HepG2 (cell line): ENCODE data around the gene DGKG. TPM values are rescaled to one million over a fixed set of nuclear protein-coding genes. Genes with fewer than 3 reads are reported as not detected.

Source experiments
- CENPT ChIP-seq: sonication (generic); formaldehyde crosslinking; IDR thresholded peaks from 2 replicates; pipeline ENCODE4 v1.8.0; 2022; ENCODE audit warnings: low read depth, mild to moderate bottlenecking, moderate library complexity, missing genetic modification reagents
- HNF4A ChIP-seq: sonication (generic); formaldehyde crosslinking; IDR thresholded peaks from 2 replicates; pipeline ENCODE4 v1.4.0; 2020; ENCODE audit warnings: missing genetic modification reagents
- HOXA9 ChIP-seq: sonication (generic); formaldehyde crosslinking; IDR thresholded peaks from 2 replicates; pipeline ENCODE4 v1.8.1; 2022; ENCODE audit warnings: missing genetic modification reagents, mild to moderate bottlenecking, moderate library complexity, borderline replicate concordance
- IRX3 ChIP-seq: sonication (generic); formaldehyde crosslinking; IDR thresholded peaks from 2 replicates; pipeline ENCODE4 v1.8.1; 2023; ENCODE audit warnings: mild to moderate bottlenecking, low read depth, missing genetic modification reagents, borderline replicate concordance
- MTF1 ChIP-seq: sonication (generic); formaldehyde crosslinking; IDR thresholded peaks from 2 replicates; pipeline ENCODE4 v1.5.0; 2020; ENCODE audit warnings: missing genetic modification reagents
- MZF1 ChIP-seq: sonication (generic); formaldehyde crosslinking; IDR thresholded peaks from 2 replicates; pipeline ENCODE4 v1.8.1; 2023; ENCODE audit warnings: mild to moderate bottlenecking, missing genetic modification reagents, borderline replicate concordance
- RXRB ChIP-seq: IDR thresholded peaks from 2 replicates; pipeline ENCODE4 v1.6.1; 2016; ENCODE audit warnings: borderline replicate concordance, missing genetic modification reagents, missing compliant biosample characterization
- SETDB1 ChIP-seq: sonication (generic); formaldehyde crosslinking; IDR thresholded peaks from 2 replicates; pipeline ENCODE4 v1.5.1; 2020; ENCODE audit warnings: missing genetic modification reagents, mild to moderate bottlenecking, borderline replicate concordance
- SOX6 ChIP-seq, 2 experiments: fragments of 450-650 bp in 1 of 2; sonication (generic) in 1 of 2; formaldehyde crosslinking in 1 of 2; IDR thresholded peaks; 2 replicates each; pipeline versions ENCODE4 v1.4.0 to v1.6.1; 2017 to 2020; ENCODE audit warnings: antibody characterized with exemption in 1 of 2, mild to moderate bottlenecking in 1 of 2, missing genetic modification reagents in 1 of 2
- TFDP1 ChIP-seq: IDR thresholded peaks from 2 replicates; pipeline ENCODE4 v1.6.1; 2016; ENCODE audit warnings: missing compliant biosample characterization, missing genetic modification reagents, borderline replicate concordance
- ZFP91 ChIP-seq: sonication (generic); formaldehyde crosslinking; IDR thresholded peaks from 2 replicates; pipeline ENCODE4 v1.9.0; 2022; ENCODE audit warnings: missing genetic modification reagents, mild to moderate bottlenecking, borderline replicate concordance
- ZNF232 ChIP-seq: sonication (generic); formaldehyde crosslinking; IDR thresholded peaks from 2 replicates; pipeline ENCODE4 v1.4.0; 2020; ENCODE audit warnings: missing genetic modification reagents, borderline replicate concordance
- ZNF263 ChIP-seq: sonication (generic); formaldehyde crosslinking; IDR thresholded peaks from 2 replicates; pipeline ENCODE4 v1.4.0; 2020; ENCODE audit warnings: missing genetic modification reagents
- ZNF281 ChIP-seq: sonication (generic); formaldehyde crosslinking; IDR thresholded peaks from 2 replicates; pipeline ENCODE4 v1.4.0; 2020; ENCODE audit warnings: missing genetic modification reagents, borderline replicate concordance
- ZNF672 ChIP-seq: sonication (generic); formaldehyde crosslinking; IDR thresholded peaks from 2 replicates; pipeline ENCODE4 v1.8.1; 2022; ENCODE audit warnings: missing genetic modification reagents
- ZNF766 ChIP-seq: sonication (generic); formaldehyde crosslinking; IDR thresholded peaks from 2 replicates; pipeline ENCODE4 v1.5.0; 2020; ENCODE audit warnings: missing genetic modification reagents, borderline replicate concordance
- ZSCAN25 ChIP-seq: sonication (generic); formaldehyde crosslinking; IDR thresholded peaks from 2 replicates; pipeline ENCODE4 v1.8.0; 2022; ENCODE audit warnings: mild to moderate bottlenecking, missing genetic modification reagents
- polyA plus RNA-seq, 8 experiments: library from polyadenylated mRNA; depleted of rRNA in 3 of 8; stranded (reverse) in 7 of 8; unstranded in 1 of 8; fragments of >200 nt; fragmentation: Illumina TruSeq in 4 of 8; extraction: Trizol in 4 of 8; gene quantifications; 2 replicates each; pipeline versions ENCODE4 v1.2.1 to v1.2.3, GENCODE V29; 2011 to 2016; ENCODE audit warnings: low read depth in 4 of 8, missing spikeins in 1 of 8, mixed read lengths in 1 of 8; ENCODE audit not compliant: insufficient read depth in 1 of 8
- total RNA-seq, 5 experiments: library from RNA; depleted of rRNA; stranded (reverse); fragments of >200 nt; fragmentation: Illumina TruSeq; extraction: Trizol; gene quantifications; 2 replicates each; pipeline ENCODE4 v1.2.3, GENCODE V29; 2016; ENCODE audit warnings: low read depth in 1 of 5
- TF ChIP-seq, protein P1 (sequence below): sonication (generic); formaldehyde crosslinking; IDR thresholded peaks from 2 replicates; pipeline ENCODE4 v1.5.0; 2020; ENCODE audit warnings: mild to moderate bottlenecking, missing genetic modification reagents

Gene DGKG
- total and polyA plus RNA-seq, 2 of the 13 experiments (the other 11 are each of a cell fraction or from before 2014, with no cell fraction given) = 3.8 to 6.2 TPM

DNA sequence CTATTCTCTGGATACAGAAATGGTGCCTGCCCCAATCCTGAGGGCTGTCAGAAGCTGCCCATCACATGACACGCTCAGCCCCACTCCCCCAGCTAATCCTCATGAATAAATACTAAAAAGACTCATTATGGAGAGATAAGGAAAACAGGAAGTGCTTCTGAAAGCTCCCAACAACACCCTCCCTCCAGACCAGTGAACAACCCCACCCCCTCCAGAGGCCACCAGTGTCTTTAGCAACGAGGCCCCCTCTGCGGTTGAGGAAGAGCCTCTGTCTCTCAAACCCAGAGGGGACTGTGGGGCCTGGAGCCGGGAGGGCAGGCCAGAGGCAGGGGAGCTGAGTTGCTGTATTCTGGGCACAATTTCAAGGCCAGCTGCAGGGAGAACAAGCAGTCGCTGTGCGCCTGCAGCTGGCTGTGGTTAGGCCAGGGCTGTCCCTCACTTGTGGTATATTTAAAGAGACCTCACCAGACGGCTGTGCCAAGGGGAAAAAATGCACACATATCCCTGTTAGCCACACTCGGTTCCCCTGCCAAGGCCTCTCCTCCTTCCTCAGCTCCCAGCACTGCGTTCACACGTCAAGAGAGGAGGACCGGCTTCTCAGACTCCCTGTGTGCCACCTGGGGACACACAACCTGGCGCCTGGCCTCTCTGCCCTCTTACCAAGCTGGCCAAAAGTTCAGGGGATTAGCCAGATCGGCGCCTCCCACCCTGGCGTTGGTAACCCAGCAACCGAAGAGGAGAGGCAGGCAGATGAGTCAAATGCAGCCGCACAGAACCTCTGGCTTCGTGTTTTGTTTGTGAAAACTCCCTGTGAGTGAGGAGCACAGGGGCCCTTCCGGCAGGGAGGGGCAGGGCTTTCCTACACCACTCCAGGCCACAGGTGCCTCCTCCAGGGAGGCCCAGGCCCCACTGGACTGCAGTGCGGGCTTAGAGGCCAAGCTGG lies 152.0 kb downstream of the DGKG start (continued):
- TF ChIP-seq RXRB (CRISPR knock-in tag) = peak; percentile 30; the same call in 1 of the 2 replicates
- no peak for TF ChIP-seq HOXA9 (CRISPR knock-in tag)
- TF ChIP-seq SOX6 (IDR thresholded peaks at IDR 0.05) = no peak
- peak; percentile 42; the same call in 1 of the 2 replicates for TF ChIP-seq SOX6 (CRISPR knock-in tag; IDR thresholded peaks at IDR 0.05)
- peak; percentile 49 for TF ChIP-seq HNF4A (CRISPR knock-in tag)
- TF ChIP-seq MTF1 (CRISPR knock-in tag) = no peak
- no peak for TF ChIP-seq ZSCAN25 (CRISPR knock-in tag)
- TF ChIP-seq, protein P1, sequence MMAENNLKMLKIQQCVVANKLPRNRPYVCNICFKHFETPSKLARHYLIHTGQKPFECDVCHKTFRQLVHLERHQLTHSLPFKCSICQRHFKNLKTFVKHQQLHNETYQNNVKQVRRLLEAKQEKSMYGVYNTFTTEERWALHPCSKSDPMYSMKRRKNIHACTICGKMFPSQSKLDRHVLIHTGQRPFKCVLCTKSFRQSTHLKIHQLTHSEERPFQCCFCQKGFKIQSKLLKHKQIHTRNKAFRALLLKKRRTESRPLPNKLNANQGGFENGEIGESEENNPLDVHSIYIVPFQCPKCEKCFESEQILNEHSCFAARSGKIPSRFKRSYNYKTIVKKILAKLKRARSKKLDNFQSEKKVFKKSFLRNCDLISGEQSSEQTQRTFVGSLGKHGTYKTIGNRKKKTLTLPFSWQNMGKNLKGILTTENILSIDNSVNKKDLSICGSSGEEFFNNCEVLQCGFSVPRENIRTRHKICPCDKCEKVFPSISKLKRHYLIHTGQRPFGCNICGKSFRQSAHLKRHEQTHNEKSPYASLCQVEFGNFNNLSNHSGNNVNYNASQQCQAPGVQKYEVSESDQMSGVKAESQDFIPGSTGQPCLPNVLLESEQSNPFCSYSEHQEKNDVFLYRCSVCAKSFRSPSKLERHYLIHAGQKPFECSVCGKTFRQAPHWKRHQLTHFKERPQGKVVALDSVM (CRISPR knock-in tag) = peak; percentile 98
- peak; percentile 34; the same call in 1 of the 2 replicates for TF ChIP-seq ZNF263
- TF ChIP-seq SETDB1 (CRISPR knock-in tag) = no peak
- no peak for TF ChIP-seq ZNF232
- no peak for TF ChIP-seq ZNF281 (CRISPR knock-in tag)
- no peak for TF ChIP-seq IRX3
- no peak for TF ChIP-seq MZF1 (CRISPR knock-in tag)
- no peak for TF ChIP-seq CENPT (CRISPR knock-in tag)
- TF ChIP-seq ZFP91 (CRISPR knock-in tag) = peak; percentile 94
- TF ChIP-seq ZNF672 (CRISPR knock-in tag) = no peak
- peak; percentile 40; the same call in 1 of the 2 replicates for TF ChIP-seq ZNF766 (CRISPR knock-in tag)
- peak; percentile 12; the same call in 1 of the 2 replicates for TF ChIP-seq TFDP1 (CRISPR knock-in tag)
